GM19324 (cell line): ENCODE data around the gene CYP2C9.

Source experiments
- ATAC-seq: cut with Tn5 transposase; IDR thresholded peaks from one replicate; pipeline ENCODE4 v1.9.1; 2021; ENCODE audit warnings: mild to moderate bottlenecking, moderate library complexity; ENCODE audit not compliant: unreplicated experiment, low FRiP score

The CYP2C9 gene

GRCh38 chr10:95035332-95036295, 97.2 kb downstream of the CYP2C9 start:
- no peak for ATAC-seq

- no peak for ATAC-seq
These were observed 100.8 kb downstream of the CYP2C9 start for GRCh38 chr10:95039281-95039680.
